Rectal smooth muscle tissue (tissue), 1 donor: ENCODE data around the gene ETS2.

ENCODE experiments used
- H3K27ac ChIP-seq: one replicate; pipeline ENCODE4 v1.7.0; 2013; ENCODE audit warnings: low read depth, low read length, inconsistent platforms
- H3K27me3 ChIP-seq: one replicate; pipeline ENCODE4 v1.7.0; 2013; ENCODE audit warnings: low read length; ENCODE audit not compliant: control insufficient read depth, insufficient read depth
- H3K36me3 ChIP-seq: one replicate; pipeline ENCODE4 v1.7.0; 2013; ENCODE audit warnings: low read length; ENCODE audit not compliant: control insufficient read depth, insufficient read depth
- H3K4me1 ChIP-seq: one replicate; pipeline ENCODE4 v1.7.0; 2013; ENCODE audit warnings: low read length; ENCODE audit not compliant: control insufficient read depth, insufficient read depth
- H3K4me3 ChIP-seq: one replicate; pipeline ENCODE4 v1.7.0; 2013; ENCODE audit warnings: low read length
- H3K9ac ChIP-seq: one replicate; pipeline ENCODE4 v1.7.0; 2013; ENCODE audit warnings: low read length

Gene ETS2

GRCh38 chr21:38857152-38857825 lies 51.6 kb downstream of the ETS2 start:
- no peak overlapping the region for H3K27ac ChIP-seq
- no peaks in the 10 kb centered on the region for H3K27me3 ChIP-seq
- H3K4me1 ChIP-seq, result no peaks in the 10 kb centered on the region
- H3K36me3 ChIP-seq, result no peaks in the 10 kb centered on the region
- H3K4me3 ChIP-seq, result no peak overlapping the region
- H3K9ac ChIP-seq, result no peak overlapping the region

DNA sequence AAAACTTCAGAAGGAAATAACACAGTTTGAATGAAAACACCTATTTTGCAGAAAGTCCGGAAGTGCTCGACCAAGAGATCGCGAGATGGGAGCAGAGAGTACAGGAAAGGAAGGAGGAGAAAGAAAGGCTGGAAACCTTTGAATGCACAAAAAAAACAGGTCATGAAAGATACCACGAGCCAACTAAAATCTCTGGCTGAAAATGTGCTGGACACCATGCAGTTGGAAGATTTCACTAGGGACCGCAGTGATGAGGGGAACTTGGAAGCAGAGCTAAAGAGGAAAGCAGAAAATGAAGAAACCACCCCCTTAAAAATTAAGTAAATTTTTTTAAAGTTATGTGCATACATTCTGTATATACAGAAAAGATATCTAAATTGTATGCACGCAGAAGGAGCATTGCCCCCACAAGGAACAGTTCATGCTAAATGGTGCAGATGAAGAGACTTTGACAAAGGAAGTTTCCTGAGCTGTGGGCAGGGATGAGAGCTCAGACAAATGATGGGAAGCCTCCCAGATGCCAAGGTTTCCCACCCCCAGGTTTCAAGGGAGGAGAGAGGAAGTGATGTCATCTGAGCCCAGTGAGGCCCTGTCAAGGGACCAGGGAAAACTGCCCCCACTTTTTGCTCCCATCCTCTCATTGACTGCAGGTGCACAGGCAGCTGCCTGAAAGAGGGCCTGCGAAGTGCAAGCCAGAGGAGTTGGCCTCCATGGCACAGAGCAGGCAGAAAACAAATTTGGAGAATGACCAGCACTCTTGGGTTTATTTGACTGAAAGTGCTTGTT lies 52.5 kb downstream of the ETS2 start:
- Histone ChIP-seq H3K36me3 (no peaks in the 10 kb centered on the region), H3K4me1 (no peaks in the 10 kb centered on the region), H3K27ac (no peak overlapping the region), H3K4me3 (no peak overlapping the region), H3K9ac (no peak overlapping the region), H3K27me3 (no peaks in the 10 kb centered on the region)

DNA sequence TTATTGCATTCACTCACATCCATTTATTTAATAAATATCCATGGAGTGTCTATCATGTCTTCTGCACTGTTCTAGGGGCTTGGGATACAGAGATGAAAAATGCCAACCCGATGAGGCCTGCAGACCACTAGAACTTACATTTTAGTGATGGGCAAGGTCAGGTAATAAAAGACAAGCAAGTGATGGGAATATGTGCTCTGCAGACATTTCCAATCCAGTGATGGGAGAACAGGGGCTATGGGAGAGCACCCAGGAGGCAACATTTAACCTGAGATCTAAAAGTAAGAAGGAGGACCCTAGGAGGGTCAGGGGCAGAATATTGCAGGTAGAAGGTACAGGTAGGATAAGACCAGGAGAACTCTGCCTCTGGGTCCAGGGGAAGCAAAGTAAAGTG lies 53.1 kb downstream of the ETS2 start:
- no peaks in the 10 kb centered on the region for H3K27me3 ChIP-seq
- H3K4me1 ChIP-seq, result no peaks in the 10 kb centered on the region
- no peak overlapping the region for H3K4me3 ChIP-seq
- no peak overlapping the region for H3K9ac ChIP-seq
- no peaks in the 10 kb centered on the region for H3K36me3 ChIP-seq
- H3K27ac ChIP-seq, result no peak overlapping the region

- Histone ChIP-seq H3K36me3 (no peaks in the 10 kb centered on the region), H3K27me3 (no peaks in the 10 kb centered on the region), H3K27ac (no peak overlapping the region), H3K4me3 (no peak overlapping the region), H3K4me1 (no peaks in the 10 kb centered on the region), H3K9ac (no peak overlapping the region)
Measured at GRCh38 chr21:38859852-38860251, 54.1 kb downstream of the ETS2 start.

DNA sequence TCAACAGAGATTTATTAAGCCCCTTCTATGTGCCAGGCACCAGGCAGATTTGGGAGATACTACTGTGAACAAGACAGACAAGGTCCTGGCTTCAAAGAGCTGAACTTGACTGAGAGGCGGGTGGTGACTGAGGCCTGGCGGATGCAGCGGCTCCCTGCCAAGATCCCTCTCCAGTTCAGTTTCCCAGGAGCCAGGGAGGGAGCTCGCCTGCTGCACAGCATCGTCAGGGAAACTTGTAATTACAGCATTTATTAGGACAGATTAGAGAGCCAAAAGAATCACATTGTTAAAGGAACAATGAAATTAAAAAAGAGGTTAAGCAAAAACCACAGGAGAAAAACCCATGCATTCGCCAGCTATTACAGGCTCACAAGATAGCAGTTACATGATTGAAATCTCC lies 55.3 kb downstream of the ETS2 start:
- Histone ChIP-seq H3K9ac (no peak overlapping the region), H3K4me1 (no peaks in the 10 kb centered on the region), H3K36me3 (no peaks in the 10 kb centered on the region), H3K27ac (no peak overlapping the region), H3K4me3 (no peak overlapping the region), H3K27me3 (no peaks in the 10 kb centered on the region)

DNA sequence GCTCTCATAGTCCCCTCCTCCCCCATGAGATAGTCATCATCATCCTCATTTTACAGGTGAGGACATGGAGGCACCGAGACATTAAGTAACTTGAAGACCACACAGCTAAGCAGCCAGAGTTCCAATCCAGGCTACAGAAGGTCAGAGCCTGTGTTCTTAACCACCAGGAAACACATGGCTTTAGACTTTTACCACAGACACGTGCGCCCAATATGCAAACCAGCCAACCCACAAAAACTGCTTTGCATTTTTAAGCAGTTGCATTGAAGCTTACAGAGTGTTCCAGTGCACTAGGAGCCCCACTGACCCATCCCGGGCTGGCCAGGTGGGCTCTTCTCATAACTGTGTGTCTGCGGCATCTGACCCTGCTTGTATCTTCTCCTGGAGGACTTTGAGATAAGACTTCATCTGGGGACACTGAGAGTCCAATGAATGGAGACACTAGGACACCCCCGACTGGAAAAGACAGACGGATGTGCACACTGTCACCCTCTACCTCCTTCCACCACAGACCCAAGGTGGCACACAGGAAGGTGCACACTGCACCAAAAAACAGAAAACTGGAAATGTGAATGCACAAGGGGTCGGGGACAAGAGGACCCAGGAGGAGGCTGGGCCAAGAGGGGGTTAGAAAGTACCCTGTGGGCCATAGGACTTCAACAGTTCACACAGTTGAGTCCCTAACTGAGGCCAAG lies 56.4 kb downstream of the ETS2 start:
- Histone ChIP-seq H3K9ac (no peak overlapping the region), H3K27me3 (no peaks in the 10 kb centered on the region), H3K4me1 (no peaks in the 10 kb centered on the region), H3K36me3 (no peaks in the 10 kb centered on the region), H3K4me3 (no peak overlapping the region), H3K27ac (no peak overlapping the region)

GRCh38 chr21:38863291-38863690 lies 57.6 kb downstream of the ETS2 start:
- no peaks in the 10 kb centered on the region for H3K27me3 ChIP-seq
- no peaks in the 10 kb centered on the region for H3K4me1 ChIP-seq
- H3K9ac ChIP-seq, result no peak overlapping the region
- H3K27ac ChIP-seq, result no peak overlapping the region
- H3K4me3 ChIP-seq, result no peak overlapping the region
- H3K36me3 ChIP-seq, result no peaks in the 10 kb centered on the region

GRCh38 chr21:38863843-38864363 lies 58.2 kb downstream of the ETS2 start:
- Histone ChIP-seq H3K4me1 (no peaks in the 10 kb centered on the region), H3K27ac (no peak overlapping the region), H3K9ac (no peak overlapping the region)

DNA sequence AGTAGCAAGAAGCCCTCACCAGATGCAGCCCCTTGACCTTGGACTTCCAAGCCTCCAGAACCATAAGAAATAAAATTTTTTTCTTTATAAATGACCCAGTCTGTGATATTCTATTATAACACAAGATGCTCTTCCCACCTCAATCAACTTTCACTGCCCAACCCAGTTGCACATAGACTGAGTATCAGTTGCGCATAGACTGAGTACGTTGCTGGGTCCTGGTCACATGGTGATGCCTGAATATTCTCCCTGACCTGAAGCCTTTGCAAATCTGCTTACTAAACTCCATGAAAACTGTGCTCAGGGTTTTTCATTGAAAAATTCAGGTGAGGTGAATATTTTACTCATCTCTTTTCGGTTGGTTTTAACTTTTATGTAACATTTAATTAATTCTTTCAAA lies 59.2 kb downstream of the ETS2 start:
- no peaks in the 10 kb centered on the region for H3K4me1 ChIP-seq
- H3K9ac ChIP-seq, result no peak overlapping the region
- no peak overlapping the region for H3K4me3 ChIP-seq
- H3K27me3 ChIP-seq, result no peaks in the 10 kb centered on the region
- no peak overlapping the region for H3K27ac ChIP-seq
- no peaks in the 10 kb centered on the region for H3K36me3 ChIP-seq

More at GRCh38 chr21:38863843-38864363, 58.2 kb downstream of the ETS2 start:
- no peaks in the 10 kb centered on the region for H3K27me3 ChIP-seq
- H3K36me3 ChIP-seq, result no peaks in the 10 kb centered on the region
- no peak overlapping the region for H3K4me3 ChIP-seq

- no peaks in the 10 kb centered on the region for H3K36me3 ChIP-seq
- H3K9ac ChIP-seq, result no peak overlapping the region
- no peak overlapping the region for H3K27ac ChIP-seq
- H3K4me3 ChIP-seq, result no peak overlapping the region
- no peaks in the 10 kb centered on the region for H3K4me1 ChIP-seq
- H3K27me3 ChIP-seq, result no peaks in the 10 kb centered on the region
Measured at GRCh38 chr21:38869196-38869595, 63.5 kb downstream of the ETS2 start.

GRCh38 chr21:38869946-38870345 lies 64.2 kb downstream of the ETS2 start:
- no peaks in the 10 kb centered on the region for H3K4me1 ChIP-seq
- no peaks in the 10 kb centered on the region for H3K27me3 ChIP-seq
- H3K9ac ChIP-seq, result no peak overlapping the region
- H3K27ac ChIP-seq, result no peak overlapping the region
- no peaks in the 10 kb centered on the region for H3K36me3 ChIP-seq
- no peak overlapping the region for H3K4me3 ChIP-seq
